Activated naive CD4-positive, alpha-beta T cell treated with anti-CD3 and anti-CD28 coated beads for 36 hours (primary cell): Measurements from ENCODE around the gene MBNL1. TPM values are rescaled to one million over a fixed set of nuclear protein-coding genes. Genes with fewer than 3 reads are reported as not detected.
"Not testable (repeated sequence)": the region's sequence is repeated elsewhere in the genome, so short reads cannot be mapped to it uniquely, and the experiment has no call there.

Experiments used
- CTCF ChIA-PET: fragments of 350-600 bp; sonication (Branson Sonifier 250); formaldehyde crosslinking; loops from one replicate; lab custom pipeline; 2021; ENCODE audit warnings: antibody characterized with exemption; lab: Charles Lee
- DNase-seq: peaks from one replicate; pipeline ENCODE4 v3.0.0-alpha.2; 2020
- H3K27ac Mint-ChIP-seq: one replicate; pipeline ENCODE4 v1.8.0; 2021; ENCODE audit warnings: mild to moderate bottlenecking, mixed read lengths
- H3K27me3 Mint-ChIP-seq: one replicate; pipeline ENCODE4 v1.8.0; 2021; ENCODE audit warnings: low read depth, mixed read lengths
- H3K36me3 Mint-ChIP-seq: one replicate; pipeline ENCODE4 v1.8.0; 2021; ENCODE audit warnings: low read depth, mixed read lengths
- H3K4me1 Mint-ChIP-seq: one replicate; pipeline ENCODE4 v1.8.0; 2021; ENCODE audit warnings: low read depth, mixed read lengths
- H3K4me3 Mint-ChIP-seq: one replicate; pipeline ENCODE4 v1.8.0; 2021; ENCODE audit warnings: mild to moderate bottlenecking, moderate library complexity, mixed read lengths
- H3K9me3 Mint-ChIP-seq: one replicate; pipeline ENCODE4 v1.8.0; 2021; ENCODE audit warnings: mixed read lengths
- intact Hi-C: fragments of 100-400 bp; cut with micrococcal nuclease; formaldehyde crosslinking; loops from one replicate; pipeline ENCODE4 v1.15.1; 2023
- total RNA-seq, 2 experiments: library from RNA; stranded (reverse); gene quantifications; one replicate each; pipeline ENCODE4 v1.2.3, GENCODE V29; 2021

Gene MBNL1
- total RNA-seq, 2 experiments from 2014 or later: 387 to 391 TPM

- peak overlapping the region; percentile 75 for H3K27ac Mint-ChIP-seq
- H3K4me3 Mint-ChIP-seq: no peak overlapping the region
- H3K9me3 Mint-ChIP-seq: peaks cover 4% of the 10 kb centered on the region
- CTCF ChIA-PET: interaction anchor here (0.5 to 0.6 kb wide), 2 partner anchors 12 to 1121 kb away, joined by 4 read pairs; no protein-coding TSS in a partner anchor
- no peaks in the 10 kb centered on the region for H3K27me3 Mint-ChIP-seq
- peaks cover 26% of the 10 kb centered on the region for H3K36me3 Mint-ChIP-seq
- DNase-seq: no peak
- peaks cover 78% of the 10 kb centered on the region for H3K4me1 Mint-ChIP-seq
- intact Hi-C loops: no loop called here
Observed at GRCh38 chr3:152327203-152327602, 58.5 kb downstream of the MBNL1 start.

GRCh38 chr3:152328841-152329240, 60.1 kb downstream of the MBNL1 start:
- Mint-ChIP-seq H3K27me3 (no peaks in the 10 kb centered on the region), H3K4me1 (peaks cover 82% of the 10 kb centered on the region), H3K4me3 (peak overlapping the region; percentile 1), H3K36me3 (peaks cover 26% of the 10 kb centered on the region), H3K27ac (peak overlapping the region; percentile 78), H3K9me3 (peaks cover 4% of the 10 kb centered on the region)
- no peak for DNase-seq
- intact Hi-C loops: no loop called here
- CTCF ChIA-PET: interaction anchor here (1.2 kb wide), 1 partner anchor 9 kb away, joined by 3 read pairs; no protein-coding TSS in a partner anchor

- H3K9me3 Mint-ChIP-seq: peaks cover 4% of the 10 kb centered on the region
- peaks cover 86% of the 10 kb centered on the region for H3K4me1 Mint-ChIP-seq
- H3K36me3 Mint-ChIP-seq: peaks cover 30% of the 10 kb centered on the region
- CTCF ChIA-PET: interaction anchor here (1.3 kb wide), 1 partner anchor 142 kb away, joined by 4 read pairs; no protein-coding TSS in a partner anchor
- no peak overlapping the region for H3K4me3 Mint-ChIP-seq
- DNase-seq: no peak
- intact Hi-C loops: no loop called here
- no peak overlapping the region for H3K27ac Mint-ChIP-seq
- no peaks in the 10 kb centered on the region for H3K27me3 Mint-ChIP-seq
Observed at GRCh38 chr3:152330559-152330958, 61.8 kb downstream of the MBNL1 start.

GRCh38 chr3:152331018-152331541, 62.4 kb downstream of the MBNL1 start:
- no peak for DNase-seq
- H3K9me3 Mint-ChIP-seq: peaks cover 3% of the 10 kb centered on the region
- H3K36me3 Mint-ChIP-seq: peaks cover 27% of the 10 kb centered on the region
- CTCF ChIA-PET: interaction anchor here (1.0 to 1.7 kb wide), 3 partner anchors 12 to 141 kb away, joined by 3 to 5 read pairs (median 4); no protein-coding TSS in a partner anchor
- H3K27ac Mint-ChIP-seq: peak overlapping the region; percentile 84
- intact Hi-C loops: loop anchor here (1.0 kb wide), 2 partner anchors 8 to 21 kb away; no protein-coding TSS in a partner anchor
- peak overlapping the region; percentile 22 for H3K4me3 Mint-ChIP-seq
- no peaks in the 10 kb centered on the region for H3K27me3 Mint-ChIP-seq
- H3K4me1 Mint-ChIP-seq: peaks cover 87% of the 10 kb centered on the region

- peaks cover 83% of the 10 kb centered on the region for H3K4me1 Mint-ChIP-seq
- peaks cover 26% of the 10 kb centered on the region for H3K36me3 Mint-ChIP-seq
- peaks cover 3% of the 10 kb centered on the region for H3K9me3 Mint-ChIP-seq
- H3K4me3 Mint-ChIP-seq: no peak overlapping the region
- intact Hi-C loops: loop anchor here (1.0 kb wide), 2 partner anchors 9 to 22 kb away; no protein-coding TSS in a partner anchor
- CTCF ChIA-PET: interaction anchor here (0.6 to 1.7 kb wide), 6 partner anchors 10 to 140 kb away, joined by 3 to 5 read pairs (median 4); no protein-coding TSS in a partner anchor
- H3K27me3 Mint-ChIP-seq: no peaks in the 10 kb centered on the region
- no peak for DNase-seq
- peak overlapping the region; percentile 84 for H3K27ac Mint-ChIP-seq
Observed at GRCh38 chr3:152331998-152332397, 63.3 kb downstream of the MBNL1 start.

- peaks cover 83% of the 10 kb centered on the region for H3K4me1 Mint-ChIP-seq
- H3K9me3 Mint-ChIP-seq: peaks cover under 1% of the 10 kb centered on the region
- no peaks in the 10 kb centered on the region for H3K27me3 Mint-ChIP-seq
- no peak for DNase-seq
- CTCF ChIA-PET: no interaction called here
- H3K4me3 Mint-ChIP-seq: no peak overlapping the region
- H3K27ac Mint-ChIP-seq: no peak overlapping the region
- H3K36me3 Mint-ChIP-seq: peaks cover 31% of the 10 kb centered on the region
- intact Hi-C loops: loop anchor here (2.0 kb wide), 1 partner anchor 15 kb away; no protein-coding TSS in a partner anchor
Observed at GRCh38 chr3:152333928-152334327, 65.2 kb downstream of the MBNL1 start.

- H3K36me3 Mint-ChIP-seq: peaks cover 33% of the 10 kb centered on the region
Observed at GRCh38 chr3:152334761-152335160, 66.0 kb downstream of the MBNL1 start.

GRCh38 chr3:152335273-152335672, 66.5 kb downstream of the MBNL1 start:
- DNase-seq: no peak
- peaks cover 85% of the 10 kb centered on the region for H3K4me1 Mint-ChIP-seq
- H3K27me3 Mint-ChIP-seq: no peaks in the 10 kb centered on the region
- no peak overlapping the region for H3K4me3 Mint-ChIP-seq
- peak overlapping the region; percentile 79 for H3K27ac Mint-ChIP-seq
- H3K36me3 Mint-ChIP-seq: peaks cover 37% of the 10 kb centered on the region
- H3K9me3 Mint-ChIP-seq: no peaks in the 10 kb centered on the region
- CTCF ChIA-PET: no interaction called here
- intact Hi-C loops: loop anchor here (2.0 kb wide), 1 partner anchor 14 kb away; no protein-coding TSS in a partner anchor

More at GRCh38 chr3:152334761-152335160, 66.0 kb downstream of the MBNL1 start:
- Mint-ChIP-seq H3K4me3 (no peak overlapping the region), H3K27ac (peak overlapping the region; percentile 79), H3K4me1 (peaks cover 84% of the 10 kb centered on the region), H3K27me3 (no peaks in the 10 kb centered on the region), H3K9me3 (no peaks in the 10 kb centered on the region)
- DNase-seq: no peak
- intact Hi-C loops: loop anchor here (2.0 kb wide), 1 partner anchor 14 kb away; no protein-coding TSS in a partner anchor
- CTCF ChIA-PET: no interaction called here

- Mint-ChIP-seq H3K36me3 (peaks cover 36% of the 10 kb centered on the region), H3K4me1 (peaks cover 78% of the 10 kb centered on the region)
- CTCF ChIA-PET: interaction anchor here (0.6 to 1.2 kb wide), 2 partner anchors 107 to 231 kb away, joined by 3 read pairs; no protein-coding TSS in a partner anchor
- intact Hi-C loops: loop anchor here (1.0 kb wide), 1 partner anchor 8 kb away; no protein-coding TSS in a partner anchor
- H3K27me3 Mint-ChIP-seq, DNase-seq, H3K9me3 Mint-ChIP-seq, H3K4me3 Mint-ChIP-seq, H3K27ac Mint-ChIP-seq: not testable (repeated sequence)
Observed at GRCh38 chr3:152337337-152337736, 68.6 kb downstream of the MBNL1 start.

GRCh38 chr3:152338159-152338720, 69.5 kb downstream of the MBNL1 start:
- Mint-ChIP-seq H3K4me1 (peaks cover 75% of the 10 kb centered on the region), H3K36me3 (peaks cover 43% of the 10 kb centered on the region), H3K27me3 (no peaks in the 10 kb centered on the region), H3K27ac (peak overlapping the region; percentile 63), H3K4me3 (no peak overlapping the region), H3K9me3 (no peaks in the 10 kb centered on the region)
- CTCF ChIA-PET: no interaction called here
- intact Hi-C loops: no loop called here
- DNase-seq: no peak

- no peaks in the 10 kb centered on the region for H3K27me3 Mint-ChIP-seq
- no peak overlapping the region for H3K4me3 Mint-ChIP-seq
- H3K4me1 Mint-ChIP-seq: peaks cover 69% of the 10 kb centered on the region
- H3K27ac Mint-ChIP-seq: peak overlapping the region; percentile 22
- no peak for DNase-seq
- CTCF ChIA-PET: interaction anchor here (0.7 kb wide), 1 partner anchor 51 kb away, joined by 3 read pairs; no protein-coding TSS in a partner anchor
- intact Hi-C loops: loop anchor here (10.0 kb wide), 1 partner anchor 265 kb away; no protein-coding TSS in a partner anchor
- peaks cover 50% of the 10 kb centered on the region for H3K36me3 Mint-ChIP-seq
- no peaks in the 10 kb centered on the region for H3K9me3 Mint-ChIP-seq
Observed at GRCh38 chr3:152339881-152340505, 71.3 kb downstream of the MBNL1 start.

GRCh38 chr3:152345233-152345632, 76.5 kb downstream of the MBNL1 start:
- H3K4me3 Mint-ChIP-seq: no peak overlapping the region
- CTCF ChIA-PET: no interaction called here
- H3K27me3 Mint-ChIP-seq: no peaks in the 10 kb centered on the region
- peaks cover 44% of the 10 kb centered on the region for H3K4me1 Mint-ChIP-seq
- intact Hi-C loops: loop anchor here (1.0 to 10.0 kb wide), 2 partner anchors 8 to 270 kb away; no protein-coding TSS in a partner anchor
- H3K27ac Mint-ChIP-seq: no peak overlapping the region
- no peaks in the 10 kb centered on the region for H3K9me3 Mint-ChIP-seq
- DNase-seq: no peak
- H3K36me3 Mint-ChIP-seq: peaks cover 33% of the 10 kb centered on the region
